Mononuclear cell (primary cell): ENCODE data around the gene B4GALT7. TPM values are rescaled to one million over a fixed set of nuclear protein-coding genes. Genes with fewer than 3 reads are reported as not detected.

Source experiments
- H3K27me3 ChIP-seq: 2 replicates; pipeline ENCODE4 v1.6.0; 2011; ENCODE audit warnings: low read length, control low read depth; ENCODE audit not compliant: insufficient read depth
- H3K4me1 ChIP-seq: 2 replicates; pipeline ENCODE4 v1.5.1; 2011; ENCODE audit warnings: mild to moderate bottlenecking, low read length, control low read depth; ENCODE audit not compliant: insufficient read depth
- H3K4me3 ChIP-seq: 2 replicates; pipeline ENCODE4 v1.5.1; 2011; ENCODE audit warnings: mild to moderate bottlenecking, low read length, moderate library complexity
- H3K9me3 ChIP-seq: 2 replicates; pipeline ENCODE4 v1.5.1; 2011; ENCODE audit warnings: low read depth, mild to moderate bottlenecking, control low read depth, low read length
- total RNA-seq: library from RNA; depleted of rRNA; stranded (reverse); fragments of >200 nt; gene quantifications from one replicate; pipeline ENCODE4 v1.2.3, GENCODE V29; 2012

B4GALT7 gene
- total RNA-seq, 1 donor = 11.5 TPM

DNA sequence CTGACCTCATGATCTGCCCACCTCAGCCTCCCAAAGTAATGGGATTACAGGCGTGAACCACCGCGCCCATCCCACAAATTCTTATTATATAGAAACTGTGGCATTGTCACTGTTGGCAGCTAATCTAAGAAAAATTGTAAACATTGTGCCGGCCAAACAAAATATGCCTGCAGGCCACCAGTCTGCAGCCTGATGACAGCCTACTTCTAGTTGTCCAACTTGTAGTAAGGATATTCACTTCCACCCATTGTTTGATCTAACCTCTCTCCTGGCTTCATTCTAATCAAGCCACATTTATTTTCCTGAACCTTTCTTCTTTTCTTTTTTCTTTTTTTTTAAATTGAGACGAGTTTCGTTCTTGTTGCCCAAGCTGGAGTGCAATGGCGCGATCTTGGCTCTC is 21.6 kb upstream of the B4GALT7 start:
- Histone ChIP-seq H3K4me1 (no peaks in the 10 kb centered on the region), H3K9me3 (no peaks in the 10 kb centered on the region), H3K27me3 (no peaks in the 10 kb centered on the region), H3K4me3 (no peak overlapping the region)

GRCh38 chr5:177588413-177588909 is 11.5 kb upstream of the B4GALT7 start:
- no peaks in the 10 kb centered on the region for H3K9me3 ChIP-seq
- H3K27me3 ChIP-seq = peaks cover 9% of the 10 kb centered on the region
- H3K4me1 ChIP-seq = peaks cover 16% of the 10 kb centered on the region
- no peak overlapping the region for H3K4me3 ChIP-seq

DNA sequence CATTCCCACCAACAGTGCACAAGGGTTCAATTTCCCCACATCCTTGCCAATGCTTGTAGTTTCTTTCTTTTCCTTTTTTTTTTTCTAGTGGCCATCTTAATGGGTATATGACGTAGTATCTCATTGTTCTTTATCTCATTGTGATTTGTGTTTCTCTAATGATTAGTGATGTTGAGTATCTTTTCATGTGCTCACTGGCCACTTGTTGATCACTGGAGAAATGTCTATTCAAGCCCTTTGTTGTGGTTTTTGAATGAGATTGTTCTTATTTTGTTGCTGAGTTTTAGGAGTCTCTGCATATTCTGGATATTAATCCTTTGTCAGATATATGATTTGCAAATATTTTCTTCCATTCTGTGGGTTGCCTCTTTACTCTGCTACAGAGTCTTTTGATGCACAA is 9.5 kb upstream of the B4GALT7 start:
- Histone ChIP-seq H3K27me3 (peaks cover 9% of the 10 kb centered on the region), H3K9me3 (no peaks in the 10 kb centered on the region), H3K4me1 (peaks cover 24% of the 10 kb centered on the region), H3K4me3 (no peak overlapping the region)

DNA sequence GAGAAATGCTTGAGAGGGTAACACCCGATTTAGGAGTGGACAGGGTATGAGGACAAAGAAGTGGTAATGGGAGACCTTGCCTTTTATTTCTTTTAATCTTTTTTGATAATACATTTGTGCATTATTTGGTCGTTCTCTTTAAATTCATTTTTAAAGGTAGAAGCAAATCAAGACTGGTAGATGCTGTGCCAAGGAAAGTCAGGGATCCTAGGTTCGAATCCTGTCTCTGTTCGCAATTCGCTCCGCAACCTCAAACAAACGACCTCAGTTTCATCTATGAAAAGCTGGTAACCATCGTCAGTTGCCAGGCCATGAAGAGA is 8.3 kb upstream of the B4GALT7 start:
- H3K4me1 ChIP-seq = peaks cover 24% of the 10 kb centered on the region
- no peaks in the 10 kb centered on the region for H3K9me3 ChIP-seq
- H3K4me3 ChIP-seq = peak overlapping the region; percentile 86
- H3K27me3 ChIP-seq = peaks cover 9% of the 10 kb centered on the region

- Histone ChIP-seq H3K27me3 (peaks cover 9% of the 10 kb centered on the region), H3K9me3 (no peaks in the 10 kb centered on the region), H3K4me1 (peaks cover 24% of the 10 kb centered on the region), H3K4me3 (peak within 1 kb of the TSS; percentile 86)
Observed at GRCh38 chr5:177592010-177592834, 7.7 kb upstream of the B4GALT7 start, which contains the start of gene TMED9. TSS of gene TMED9 (plus strand) at chr5:177592203. CDS start at chr5:177592215, 12 bp downstream.

- Histone ChIP-seq H3K27me3 (peaks cover 9% of the 10 kb centered on the region), H3K4me1 (peaks cover 24% of the 10 kb centered on the region), H3K4me3 (peak overlapping the region; percentile 86), H3K9me3 (no peaks in the 10 kb centered on the region)
Observed at GRCh38 chr5:177592905-177593304, 7.0 kb upstream of the B4GALT7 start.

DNA sequence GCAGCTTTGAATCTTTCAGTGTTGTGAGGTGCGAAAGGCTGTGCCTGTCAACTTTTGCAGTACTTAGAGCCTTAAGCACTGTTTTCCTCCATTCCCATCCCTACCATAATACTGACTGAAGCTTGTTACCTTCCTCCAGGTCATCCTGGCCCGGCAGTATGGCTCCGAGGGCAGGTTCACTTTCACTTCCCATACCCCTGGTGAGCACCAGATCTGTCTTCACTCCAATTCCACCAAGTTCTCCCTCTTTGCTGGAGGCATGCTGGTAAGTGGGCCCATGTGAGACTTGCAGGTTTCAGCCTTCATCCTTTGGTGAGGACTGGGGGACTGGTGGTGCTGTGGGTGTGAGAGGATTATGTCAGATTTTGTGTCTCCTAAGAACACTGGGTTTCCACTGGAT is 6.4 kb upstream of the B4GALT7 start:
- H3K9me3 ChIP-seq = no peaks in the 10 kb centered on the region
- peaks cover 27% of the 10 kb centered on the region for H3K4me1 ChIP-seq
- H3K4me3 ChIP-seq = no peak overlapping the region
- peaks cover 8% of the 10 kb centered on the region for H3K27me3 ChIP-seq

DNA sequence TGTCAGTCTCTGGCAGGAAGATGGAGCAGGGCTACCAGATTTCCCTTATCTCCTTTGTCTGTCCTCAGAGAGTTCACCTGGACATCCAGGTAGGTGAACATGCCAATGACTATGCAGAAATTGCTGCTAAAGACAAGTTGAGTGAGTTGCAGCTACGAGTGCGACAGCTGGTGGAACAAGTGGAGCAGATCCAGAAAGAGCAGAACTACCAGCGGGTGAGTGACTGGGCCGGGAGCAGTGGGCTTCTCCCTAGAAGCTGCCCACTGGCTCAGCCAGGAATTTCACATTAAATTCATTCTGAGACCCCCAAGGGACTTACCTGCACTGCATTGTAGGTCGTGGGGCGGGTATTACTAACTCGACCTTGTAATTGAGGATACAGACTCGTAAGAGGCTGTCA is 5.9 kb upstream of the B4GALT7 start:
- Histone ChIP-seq H3K4me3 (no peak overlapping the region), H3K4me1 (peaks cover 30% of the 10 kb centered on the region), H3K9me3 (no peaks in the 10 kb centered on the region), H3K27me3 (peaks cover 4% of the 10 kb centered on the region)

DNA sequence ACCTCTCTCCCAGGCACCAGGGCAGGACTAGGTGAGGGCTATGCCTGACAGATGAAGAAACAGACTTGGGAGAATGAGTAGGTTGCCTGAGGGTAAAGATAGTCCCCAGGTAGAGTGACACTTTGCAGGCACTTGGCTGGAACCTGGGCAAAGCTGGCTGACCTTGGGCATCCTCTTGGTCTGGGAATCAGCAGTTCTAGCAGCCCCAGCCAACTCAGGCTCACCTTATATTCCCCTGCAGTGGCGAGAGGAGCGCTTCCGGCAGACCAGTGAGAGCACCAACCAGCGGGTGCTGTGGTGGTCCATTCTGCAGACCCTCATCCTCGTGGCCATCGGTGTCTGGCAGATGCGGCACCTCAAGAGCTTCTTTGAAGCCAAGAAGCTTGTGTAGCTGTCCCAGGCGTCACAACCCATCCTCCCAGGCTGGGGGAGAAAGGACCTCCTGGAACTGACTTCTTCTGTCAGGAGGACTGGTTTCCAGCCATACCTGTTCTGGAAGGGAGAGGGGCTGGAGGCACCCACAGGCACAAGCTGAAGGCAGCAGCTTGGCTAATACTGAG is 4.8 kb upstream of the B4GALT7 start:
- Histone ChIP-seq H3K4me1 (peaks cover 32% of the 10 kb centered on the region), H3K4me3 (no peak overlapping the region), H3K27me3 (peaks cover 4% of the 10 kb centered on the region), H3K9me3 (no peaks in the 10 kb centered on the region)

DNA sequence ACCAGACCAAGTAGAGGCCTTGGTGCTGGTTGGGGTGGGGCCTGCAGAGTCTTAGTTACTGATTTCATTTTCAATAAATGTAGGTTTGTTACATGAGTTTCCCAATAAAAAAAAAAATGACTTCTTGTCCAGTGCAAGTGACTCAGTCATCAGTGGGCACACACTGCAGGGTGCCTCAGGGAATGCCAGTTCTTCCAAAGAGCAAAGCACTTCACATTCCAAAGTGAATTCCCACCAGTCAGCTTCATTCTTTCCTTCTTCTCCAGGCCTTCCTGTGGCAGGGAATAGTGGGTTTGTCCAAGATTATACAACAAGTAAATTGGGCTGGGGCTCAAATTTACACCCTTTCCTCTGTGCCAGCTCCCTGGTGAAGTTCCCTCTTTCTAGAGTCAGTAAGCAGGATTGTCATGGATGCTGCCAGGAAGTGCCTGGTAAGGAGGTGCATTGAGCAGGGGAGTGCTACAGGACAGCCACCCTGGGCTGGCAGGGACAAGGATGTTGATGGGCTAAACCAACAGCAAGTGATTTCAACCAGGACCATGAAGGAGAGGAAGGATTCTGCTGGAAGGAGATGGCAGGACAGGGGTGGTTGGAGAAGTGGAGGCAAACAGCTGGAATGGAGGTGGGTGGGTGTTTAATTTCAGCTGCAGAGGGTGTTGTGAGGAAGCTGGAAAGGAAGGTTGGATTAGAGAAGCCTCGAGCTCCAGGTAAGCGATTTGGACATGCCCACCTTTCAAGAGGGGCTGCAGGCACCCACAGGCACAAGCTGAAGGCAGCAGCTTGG is 3.7 kb upstream of the B4GALT7 start:
- Histone ChIP-seq H3K27me3 (no peaks in the 10 kb centered on the region), H3K4me3 (no peak overlapping the region), H3K9me3 (no peaks in the 10 kb centered on the region), H3K4me1 (peaks cover 40% of the 10 kb centered on the region)

- Histone ChIP-seq H3K9me3 (no peaks in the 10 kb centered on the region), H3K4me3 (no peak overlapping the region), H3K4me1 (peaks cover 38% of the 10 kb centered on the region), H3K27me3 (no peaks in the 10 kb centered on the region)
Observed at GRCh38 chr5:177596775-177597238, 3.1 kb upstream of the B4GALT7 start.

GRCh38 chr5:177598477-177598876 is 1.5 kb upstream of the B4GALT7 start:
- Histone ChIP-seq H3K9me3 (no peaks in the 10 kb centered on the region), H3K27me3 (no peaks in the 10 kb centered on the region), H3K4me3 (no peak overlapping the region), H3K4me1 (peaks cover 26% of the 10 kb centered on the region)

- Histone ChIP-seq H3K27me3 (no peaks in the 10 kb centered on the region), H3K4me1 (peaks cover 17% of the 10 kb centered on the region), H3K9me3 (no peaks in the 10 kb centered on the region), H3K4me3 (peak overlapping the region; percentile 73)
Observed at GRCh38 chr5:177600508-177601018, 631 bp downstream of the B4GALT7 start.

- Histone ChIP-seq H3K4me1 (peaks cover 17% of the 10 kb centered on the region), H3K9me3 (no peaks in the 10 kb centered on the region), H3K4me3 (no peak overlapping the region), H3K27me3 (no peaks in the 10 kb centered on the region)
Observed at GRCh38 chr5:177601126-177601525, 1.2 kb downstream of the B4GALT7 start.
